H1 (cell line): ENCODE results near the gene MXRA8. TPM values are rescaled to one million over a fixed set of nuclear protein-coding genes. Genes with fewer than 3 reads are reported as not detected.

ENCODE experiments used
- CHD7 ChIP-seq: fragments of 300-600 bp; sonication (generic); IDR thresholded peaks from 2 replicates; pipeline ENCODE4 v1.7.1; 2012; ENCODE audit warnings: low read length, moderate library complexity, mild to moderate bottlenecking, inconsistent platforms; ENCODE audit not compliant: insufficient replicate concordance
- EZH2 ChIP-seq: fragments of 200-600 bp; sonication (generic); IDR thresholded peaks from 2 replicates; pipeline ENCODE4 v1.7.1; 2012; ENCODE audit warnings: low read depth, mild to moderate bottlenecking, moderate library complexity, low read length, inconsistent platforms; ENCODE audit not compliant: severe bottlenecking
- GABPA ChIP-seq: IDR thresholded peaks from 2 replicates; pipeline ENCODE4 v1.6.1; 2011; ENCODE audit warnings: mild to moderate bottlenecking, low read length, moderate library complexity, borderline replicate concordance; ENCODE audit not compliant: insufficient read depth
- KDM5A ChIP-seq: fragments of 200-600 bp; IDR thresholded peaks from 2 replicates; pipeline ENCODE4 v1.7.1; 2012; ENCODE audit warnings: mild to moderate bottlenecking, low read length, inconsistent platforms, mixed read lengths
- SP2 ChIP-seq: IDR thresholded peaks from 2 replicates; pipeline ENCODE4 v1.6.1; 2012; ENCODE audit warnings: mild to moderate bottlenecking, low read length, inconsistent platforms
- SUZ12 ChIP-seq: fragments of 200-600 bp; sonication (generic); IDR thresholded peaks from 2 replicates; pipeline ENCODE4 v1.6.1; 2012; ENCODE audit warnings: mild to moderate bottlenecking, inconsistent platforms, low read length, moderate library complexity, mixed read lengths
- TAF1 ChIP-seq: IDR thresholded peaks from 2 replicates; pipeline ENCODE4 v1.6.1; 2011; ENCODE audit warnings: mild to moderate bottlenecking, low read depth, low read length
- TAF7 ChIP-seq: optimal IDR thresholded peaks from 2 replicates; pipeline ENCODE3; 2011; ENCODE audit warnings: low read depth, mild to moderate bottlenecking, inconsistent platforms, low read length, moderate library complexity, borderline replicate concordance
- TBP ChIP-seq: IDR thresholded peaks from 2 replicates; pipeline ENCODE4 v1.6.1; 2011; ENCODE audit warnings: low read depth, low read length, improper control_type of control experiment
- USF2 ChIP-seq: IDR thresholded peaks from 2 replicates; pipeline ENCODE4 v1.6.1; 2011; ENCODE audit warnings: low read length, improper control_type of control experiment
- polyA plus RNA-seq, 7 experiments: library from polyadenylated mRNA; depleted of rRNA in 3 of 7; stranded (reverse) in 5 of 7; unstranded in 2 of 7; fragments of >200 nt in 5 of 7; fragments of 200-250 nt in 2 of 7; gene quantifications; 1 replicate in 5 of 7; 2 replicates in 1 of 7; 4 replicates in 1 of 7; pipeline versions ENCODE4 v1.2.1 to v1.2.3, GENCODE V29; 2011 to 2013; ENCODE audit warnings: missing spikeins in 2 of 7, mixed read lengths in 2 of 7
- total RNA-seq: library from RNA; stranded (reverse); fragmentation: NEBNext Ultra II Directional; extraction: Animal tissue kit (Norgen Biotek cat#: 25700); gene quantifications from 2 replicates; pipeline ENCODE4 v1.2.1, GENCODE V29; 2021

MXRA8 gene
- total and polyA plus RNA-seq, 2 of the 8 experiments (the other 6 are each of a cell fraction or from before 2014, with no cell fraction given): 10.5 to 17.2 TPM

DNA sequence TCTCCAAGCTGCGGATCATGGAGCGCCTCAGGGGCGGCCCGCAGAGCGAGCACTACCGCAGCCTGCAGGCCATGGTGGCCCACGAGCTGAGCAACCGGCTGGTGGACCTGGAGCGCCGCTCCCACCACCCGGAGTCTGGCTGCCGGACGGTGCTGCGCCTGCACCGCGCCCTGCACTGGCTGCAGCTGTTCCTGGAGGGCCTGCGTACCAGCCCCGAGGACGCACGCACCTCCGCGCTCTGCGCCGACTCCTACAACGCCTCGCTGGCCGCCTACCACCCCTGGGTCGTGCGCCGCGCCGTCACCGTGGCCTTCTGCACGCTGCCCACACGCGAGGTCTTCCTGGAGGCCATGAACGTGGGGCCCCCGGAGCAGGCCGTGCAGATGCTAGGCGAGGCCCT lies 31.1 kb downstream of the MXRA8 start (continued):
- TF ChIP-seq CHD7: no peak
- TF ChIP-seq SP2: no peak
- no peak for TF ChIP-seq TBP
- TF ChIP-seq USF2: no peak
- no peak for TF ChIP-seq SUZ12
- TF ChIP-seq KDM5A: no peak
- no peak for TF ChIP-seq GABPA
- TF ChIP-seq TAF1: no peak
- no peak for TF ChIP-seq TAF7
- no peak for TF ChIP-seq EZH2
